Hypothalamus (tissue), 51 donors: ENCODE data around the gene TMEM145.
A peak's percentile ranks its signal among the peaks of the same experiment; 100 is the strongest.

Experiments
- DNase-seq, 51 donors: peaks; one replicate each; lab custom pipeline; 2025; lab: John Stamatoyannopoulos, UW

TMEM145 gene

GRCh38 chr19:42355896-42356295 lies 42.8 kb downstream of the TMEM145 start:
- DNase-seq = no peak

GRCh38 chr19:42356686-42357085 lies 43.6 kb downstream of the TMEM145 start:
- DNase-seq = no peak

GRCh38 chr19:42357290-42357689 lies 44.2 kb downstream of the TMEM145 start:
- DNase-seq = no peak

GRCh38 chr19:42360787-42361544 lies 47.9 kb downstream of the TMEM145 start:
- DNase-seq = no peak

- DNase-seq = no peak
These were observed 48.4 kb downstream of the TMEM145 start for GRCh38 chr19:42361545-42361910.

GRCh38 chr19:42362342-42362741 lies 49.2 kb downstream of the TMEM145 start:
- no peak for DNase-seq

- no peak for DNase-seq
These were observed 49.9 kb downstream of the TMEM145 start for GRCh38 chr19:42362891-42363440.

- peak in 4 of 51 donors; percentile 2 to 10 (median 6) for DNase-seq
These were observed 50.7 kb downstream of the TMEM145 start for GRCh38 chr19:42363614-42364346.

GRCh38 chr19:42366673-42367072 lies 53.6 kb downstream of the TMEM145 start:
- DNase-seq = no peak

- no peak for DNase-seq
These were observed 54.8 kb downstream of the TMEM145 start for GRCh38 chr19:42367929-42368328.

- DNase-seq = no peak
These were observed 55.3 kb downstream of the TMEM145 start for GRCh38 chr19:42368360-42368759.

GRCh38 chr19:42368765-42369164 lies 55.7 kb downstream of the TMEM145 start:
- no peak for DNase-seq

- DNase-seq = no peak
These were observed 56.4 kb downstream of the TMEM145 start for GRCh38 chr19:42369433-42370067.

- no peak for DNase-seq
These were observed 57.0 kb downstream of the TMEM145 start for GRCh38 chr19:42370068-42370520.

- DNase-seq = peak in 1 of 51 donors; percentile 9
These were observed 57.6 kb downstream of the TMEM145 start for GRCh38 chr19:42370626-42371175.
